NCI-H2227 (cell line): ENCODE results near the gene BHMT2.

Experiments
- DNase-seq: peaks from one replicate; lab custom pipeline; 2025; ENCODE audit not compliant: unreplicated experiment; lab: John Stamatoyannopoulos, UW

BHMT2 gene

DNA sequence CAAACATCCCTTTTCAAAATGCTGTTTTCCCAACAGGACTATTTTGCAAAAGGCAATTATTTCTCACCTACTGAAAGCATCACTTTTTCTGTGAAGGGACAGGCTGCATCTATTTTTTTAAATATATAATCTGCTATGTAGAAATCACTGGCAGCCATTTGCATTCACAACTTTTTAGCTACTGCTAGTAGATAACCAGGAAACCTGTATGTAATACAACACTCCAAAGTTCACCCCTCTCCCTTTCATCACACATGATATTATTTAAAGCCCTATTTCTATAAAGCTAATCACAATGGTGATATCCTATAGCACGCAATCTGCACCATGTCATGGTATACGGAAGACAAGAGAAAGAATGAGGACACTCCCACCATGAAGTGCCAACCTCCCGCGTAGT lies 9.9 kb upstream of the BHMT2 start:
- DNase-seq, result no peak

DNA sequence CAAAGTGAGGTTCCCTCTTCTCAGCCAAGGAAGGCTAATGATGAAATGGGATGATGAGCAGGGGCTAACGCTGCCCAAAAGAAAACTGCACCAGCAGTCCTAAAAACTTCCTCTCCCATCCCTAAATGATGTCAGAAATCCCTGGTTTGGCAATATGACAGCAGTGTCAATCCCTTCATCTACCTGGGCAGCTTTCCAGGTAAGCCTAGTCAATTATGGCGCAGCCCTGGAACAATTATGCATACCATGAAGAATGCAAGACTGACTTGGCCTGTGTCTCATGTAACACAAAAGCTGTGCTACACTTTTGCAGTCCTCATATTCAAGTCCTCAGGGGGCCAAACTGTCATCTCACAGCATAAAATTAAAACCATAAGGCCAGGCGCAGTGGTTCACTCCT lies 7.1 kb upstream of the BHMT2 start:
- DNase-seq, result no peak

DNA sequence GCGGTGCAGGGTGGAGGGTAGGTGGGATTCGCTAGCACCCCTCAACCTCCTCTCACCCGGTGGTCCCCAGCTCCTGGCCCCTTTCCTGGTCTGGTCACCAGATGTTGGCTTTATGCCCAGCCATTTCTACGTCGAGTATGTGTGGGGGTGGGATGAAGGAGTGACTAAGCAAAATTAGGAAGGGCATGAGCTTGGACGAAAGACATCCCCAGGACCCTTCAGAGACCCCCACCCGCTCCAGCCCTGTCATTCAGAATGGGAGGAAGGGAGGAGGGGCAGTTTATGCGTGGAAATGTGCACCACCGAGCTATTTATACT lies 742 bp downstream of the BHMT2 start:
- DNase-seq, result no peak

DNA sequence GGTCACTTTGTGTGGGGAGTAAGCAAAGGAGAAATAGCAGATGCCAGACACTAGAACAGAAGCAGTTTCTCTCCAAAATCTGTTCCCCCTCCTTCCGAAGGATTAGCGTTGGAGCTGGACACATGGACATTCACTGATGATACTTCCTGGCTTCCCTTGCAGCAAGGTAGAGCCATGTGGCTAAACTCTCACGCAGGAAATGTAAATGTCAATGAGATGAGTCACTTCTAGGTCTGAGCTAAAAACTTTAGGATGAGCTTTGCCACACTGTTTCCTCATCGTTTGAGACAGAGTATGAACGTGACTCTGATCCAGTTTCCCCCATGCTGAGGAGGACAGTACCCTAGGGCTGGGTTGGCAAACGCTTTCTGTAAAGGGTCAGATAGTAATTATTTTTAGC lies 5.1 kb downstream of the BHMT2 start:
- DNase-seq, result no peak

DNA sequence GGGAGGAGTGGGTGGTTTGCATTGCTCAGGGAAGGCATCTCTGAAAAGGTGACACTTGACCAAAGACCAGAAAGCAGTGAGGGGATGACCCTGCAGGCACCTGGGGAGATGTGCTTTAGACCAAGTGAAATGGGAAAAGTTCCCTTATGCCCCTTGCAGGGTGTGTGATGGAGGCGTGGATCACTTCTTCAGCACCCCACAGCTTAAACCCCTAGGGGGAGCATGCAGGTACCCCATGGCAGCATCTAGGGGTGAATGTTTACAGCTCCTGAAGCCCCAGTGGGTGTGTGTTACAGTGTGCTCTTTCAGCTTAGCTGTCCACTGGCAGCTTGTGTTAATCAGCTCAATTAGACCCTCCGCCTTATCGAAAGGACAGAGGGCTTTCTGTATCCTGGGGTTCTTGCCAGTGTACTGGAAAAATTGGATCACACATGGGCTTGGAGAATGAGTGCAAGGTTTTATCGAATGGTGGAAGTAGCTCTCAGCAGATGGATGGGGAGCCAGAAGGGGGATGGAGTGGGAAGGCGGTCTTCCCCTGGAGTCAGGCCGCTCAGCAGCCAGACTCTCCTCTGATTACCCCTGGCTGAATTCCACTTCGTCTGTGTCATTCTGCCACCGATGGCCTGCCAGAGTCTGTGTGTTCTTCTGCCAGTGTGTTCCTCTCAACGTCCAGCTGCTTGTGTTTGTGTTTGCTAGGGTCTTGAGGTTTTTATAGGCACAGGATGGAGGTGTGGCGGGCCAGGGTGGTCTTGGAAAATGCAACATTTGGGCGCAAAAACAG lies 6.3 kb downstream of the BHMT2 start:
- no peak for DNase-seq

DNA sequence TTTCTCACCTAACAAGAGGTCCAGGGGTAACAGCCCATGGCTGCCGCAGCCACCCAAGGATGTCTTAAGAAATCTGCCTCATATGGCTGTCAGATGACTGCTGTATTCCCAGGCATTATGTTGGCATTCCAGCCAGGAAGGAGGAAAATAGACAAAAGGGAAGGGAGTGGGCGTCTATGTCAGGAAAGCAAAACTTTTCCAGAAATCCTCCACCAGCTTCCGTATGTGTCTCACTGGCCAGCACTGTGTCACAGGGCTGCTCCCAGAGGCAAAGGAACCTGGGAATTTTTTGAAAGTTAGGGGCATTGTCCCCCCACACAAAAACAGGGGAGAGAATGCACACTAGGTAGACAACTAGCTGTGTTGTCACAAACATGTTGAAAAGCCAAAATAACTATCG lies 7.3 kb downstream of the BHMT2 start:
- no peak for DNase-seq

DNA sequence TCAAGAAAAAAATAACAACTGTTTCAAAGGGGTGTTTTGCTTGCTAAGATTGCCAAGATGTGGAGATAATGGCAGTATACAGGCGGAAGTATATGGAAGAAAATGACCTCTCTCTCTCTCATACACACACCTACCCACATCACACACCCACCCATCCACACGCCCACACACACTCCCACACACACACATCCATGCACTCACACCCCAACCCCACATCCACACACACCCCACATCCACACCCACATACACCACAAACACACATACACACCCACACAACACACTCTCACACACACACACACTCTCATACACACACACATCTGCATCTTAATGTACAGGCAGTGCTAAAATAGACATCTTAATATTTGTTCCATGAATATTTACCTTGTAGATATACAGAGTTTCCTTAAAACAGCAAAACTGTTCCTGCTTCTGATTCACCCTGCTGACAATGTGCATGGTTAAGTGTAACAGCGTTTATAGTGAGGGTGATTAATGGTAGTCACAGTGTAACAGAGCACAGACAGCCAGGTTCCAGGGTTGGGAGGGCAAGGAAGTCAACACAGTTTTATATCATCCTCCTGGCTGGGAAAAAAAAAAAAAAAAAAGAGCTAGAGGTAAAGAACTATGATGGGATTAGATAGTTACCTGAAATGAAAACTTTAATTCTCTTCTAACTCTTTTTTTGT lies 8.3 kb downstream of the BHMT2 start:
- DNase-seq, result no peak

DNA sequence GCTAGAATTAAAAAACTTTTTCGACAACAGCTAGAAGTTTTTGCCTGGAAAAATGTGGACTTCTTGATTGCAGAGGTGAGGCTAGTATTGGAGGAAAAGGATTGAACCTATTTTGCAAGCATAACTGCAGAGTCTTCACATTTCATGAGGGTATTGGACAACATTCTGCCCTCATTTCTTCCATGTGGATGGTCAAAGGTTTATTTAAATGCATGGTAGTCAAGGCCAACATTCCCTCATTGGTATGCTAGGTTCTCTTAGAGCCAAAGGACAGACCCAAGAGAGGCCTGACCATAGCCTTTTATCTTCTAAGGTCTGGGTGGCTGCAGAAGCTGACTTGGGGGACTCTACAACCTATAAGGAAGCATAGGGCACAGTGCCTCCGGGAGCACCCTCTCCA lies 11.2 kb downstream of the BHMT2 start:
- DNase-seq, result no peak

DNA sequence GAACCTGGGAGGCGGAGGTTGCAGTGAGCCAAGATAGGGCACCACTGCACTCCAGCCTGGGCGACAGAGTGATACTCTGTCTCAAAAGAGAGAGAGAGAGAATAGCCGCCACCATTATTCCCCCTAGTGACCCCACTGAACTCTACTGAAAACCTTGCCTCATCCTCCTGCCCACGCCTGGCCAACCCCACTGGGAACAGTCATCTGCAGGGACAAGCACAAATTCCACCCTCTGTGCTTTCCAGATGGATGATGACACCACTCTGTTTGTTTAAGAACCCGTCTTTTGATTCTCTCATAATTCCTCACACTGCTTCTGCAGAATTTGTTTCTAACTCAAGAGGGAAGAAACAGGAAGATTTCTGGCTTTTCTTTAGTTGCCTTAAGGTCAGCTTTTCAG lies 12.2 kb downstream of the BHMT2 start:
- DNase-seq, result no peak

DNA sequence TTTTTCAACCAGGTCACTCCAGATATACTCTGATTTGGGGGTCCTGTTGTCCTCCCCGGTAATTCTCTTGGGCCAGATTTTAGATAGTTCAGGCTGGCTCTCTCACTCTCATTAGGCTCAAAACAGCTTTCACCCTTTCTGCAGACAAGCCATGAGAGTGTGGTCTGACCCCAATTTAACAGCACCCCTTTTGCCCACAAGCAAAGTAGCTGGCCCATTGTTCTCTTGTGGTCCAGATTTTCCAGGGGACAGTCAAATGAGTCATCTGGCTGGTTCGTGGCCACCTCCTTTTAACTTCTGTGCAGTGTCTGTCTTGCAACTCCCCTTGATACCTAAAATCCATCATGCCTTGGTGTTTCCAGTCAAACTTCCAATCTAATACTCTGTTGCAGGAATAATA lies 16.5 kb downstream of the BHMT2 start:
- DNase-seq, result no peak

DNA sequence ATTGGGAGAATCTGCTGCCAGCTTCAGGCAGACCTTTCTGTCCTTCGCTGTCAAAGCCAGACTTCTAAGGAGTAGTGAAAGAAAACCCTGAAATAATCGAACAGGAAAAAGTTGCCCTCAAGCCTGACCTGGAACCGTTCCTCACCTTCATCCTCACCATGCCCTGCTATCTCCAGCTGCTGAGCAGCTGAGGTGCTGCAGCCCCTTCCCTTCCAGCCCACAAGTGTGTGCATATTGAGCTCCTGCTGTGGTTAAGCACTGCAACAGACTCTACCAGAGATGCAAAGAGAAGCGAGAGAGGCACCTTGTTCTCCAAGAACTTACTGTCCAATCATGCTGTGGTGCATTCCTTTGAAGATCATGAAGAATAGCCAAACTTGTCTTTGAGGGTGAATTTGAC lies 18.9 kb downstream of the BHMT2 start:
- DNase-seq, result no peak

DNA sequence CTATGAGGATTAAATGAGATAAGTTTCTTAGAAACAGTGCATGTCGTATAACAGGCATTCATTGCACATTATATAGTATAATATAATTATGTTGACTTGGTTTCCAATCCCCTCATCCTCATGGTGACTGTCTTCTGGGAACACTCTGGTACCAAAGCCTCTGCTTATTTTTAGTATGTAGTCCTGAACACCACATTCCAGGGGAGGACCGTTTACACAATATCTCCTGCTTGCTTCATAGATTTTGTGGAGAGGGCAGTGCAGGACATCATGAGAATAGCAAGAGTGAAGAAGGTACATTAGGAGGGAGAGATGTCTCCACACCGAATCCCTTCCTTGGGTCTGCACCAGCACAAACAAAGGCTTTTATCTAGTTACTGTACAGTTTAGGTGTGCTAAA lies 21.5 kb downstream of the BHMT2 start:
- DNase-seq, result no peak

DNA sequence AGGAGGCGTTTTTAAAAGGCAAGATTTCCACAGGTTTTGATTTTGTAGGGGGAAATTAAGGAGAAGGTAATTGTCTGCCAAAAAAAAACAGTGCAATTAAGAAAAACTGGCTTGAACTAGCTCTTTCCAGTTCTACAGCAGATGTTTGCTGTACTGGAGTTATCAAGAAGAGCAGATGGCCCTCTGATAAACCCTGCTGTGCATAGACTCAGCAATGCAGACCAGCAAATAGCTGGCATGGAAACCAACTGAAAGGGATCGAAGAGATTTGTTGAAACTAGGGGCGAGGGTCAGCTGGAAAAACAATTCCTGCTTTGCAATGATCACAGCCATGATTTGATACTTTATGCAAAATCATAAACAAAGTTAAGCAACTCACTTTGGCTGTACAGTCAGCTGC lies 24.2 kb downstream of the BHMT2 start:
- peak; percentile 16 for DNase-seq

DNA sequence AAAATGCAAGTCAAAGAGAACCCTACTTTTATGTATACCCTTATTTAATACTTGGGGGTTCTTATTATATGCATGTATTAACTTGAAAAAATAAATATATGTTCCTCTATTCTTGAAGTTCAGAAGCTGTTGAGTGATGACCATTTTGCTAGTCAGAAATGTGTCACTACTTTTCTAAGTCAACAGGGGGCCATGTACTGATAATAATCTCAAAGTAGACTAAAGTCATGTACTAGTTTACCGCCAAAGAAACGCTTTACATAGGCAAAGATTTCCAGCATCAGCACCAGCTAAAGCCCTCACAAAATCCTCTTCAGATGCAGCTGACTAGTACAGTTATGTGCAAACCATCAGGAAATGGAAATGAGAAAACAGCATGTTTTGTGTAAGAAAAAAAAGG lies 36.3 kb downstream of the BHMT2 start:
- no peak for DNase-seq

DNA sequence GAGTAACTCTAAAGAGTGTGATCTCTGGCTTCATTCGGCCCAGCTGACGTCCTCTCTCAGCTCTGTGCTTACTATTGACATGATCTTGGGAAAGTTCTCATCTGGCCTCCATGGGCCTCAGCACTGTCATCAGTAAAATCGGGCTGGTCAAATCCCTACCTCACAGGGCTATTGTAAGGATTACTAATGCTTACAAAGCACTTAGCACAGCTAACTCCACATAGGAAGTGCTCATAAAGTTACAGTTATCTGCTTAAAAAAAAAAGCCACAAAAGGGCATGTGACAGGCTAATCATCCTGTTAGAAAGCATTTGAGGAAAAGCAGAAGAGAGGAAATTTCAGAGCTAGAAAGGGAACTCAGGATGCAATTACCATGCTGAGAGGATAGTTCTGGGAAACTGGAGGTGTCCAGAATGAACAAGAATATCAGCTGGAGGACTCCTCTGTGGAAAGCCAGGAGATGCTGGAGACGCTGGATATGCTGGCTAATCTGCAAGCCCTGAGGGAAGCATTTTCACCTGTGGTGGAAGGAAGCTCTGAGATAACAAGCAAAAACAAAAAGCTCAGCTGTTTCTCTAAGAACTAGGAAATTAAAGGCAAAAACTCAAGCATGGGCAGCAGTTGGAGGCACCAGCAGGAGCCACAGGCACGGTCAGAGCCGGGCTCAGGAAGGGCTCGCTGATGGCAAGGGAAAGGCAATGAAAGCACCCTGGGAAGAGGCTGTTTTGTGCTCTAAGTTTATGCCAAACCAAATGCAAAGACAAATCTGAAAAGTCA lies 37.6 kb downstream of the BHMT2 start:
- DNase-seq, result peak; percentile 1

DNA sequence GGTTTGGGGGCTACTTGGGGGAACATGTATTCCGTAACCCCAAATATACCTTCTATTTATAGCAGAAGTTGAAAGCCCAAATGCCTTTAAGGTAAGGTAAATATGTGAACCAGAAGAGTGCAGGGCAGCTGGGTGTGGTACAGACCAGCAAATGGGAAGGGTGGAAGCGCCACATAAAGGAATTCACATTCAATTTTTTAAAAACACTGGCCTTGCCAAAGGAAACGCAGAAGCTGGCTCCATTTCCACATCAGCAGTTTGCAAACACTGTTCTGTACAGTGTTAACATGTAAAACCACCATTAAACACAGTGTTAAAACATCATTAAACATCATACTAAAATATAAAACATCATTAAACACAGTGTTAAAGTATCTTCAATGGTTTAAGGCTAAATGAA lies 38.5 kb downstream of the BHMT2 start:
- no peak for DNase-seq

DNA sequence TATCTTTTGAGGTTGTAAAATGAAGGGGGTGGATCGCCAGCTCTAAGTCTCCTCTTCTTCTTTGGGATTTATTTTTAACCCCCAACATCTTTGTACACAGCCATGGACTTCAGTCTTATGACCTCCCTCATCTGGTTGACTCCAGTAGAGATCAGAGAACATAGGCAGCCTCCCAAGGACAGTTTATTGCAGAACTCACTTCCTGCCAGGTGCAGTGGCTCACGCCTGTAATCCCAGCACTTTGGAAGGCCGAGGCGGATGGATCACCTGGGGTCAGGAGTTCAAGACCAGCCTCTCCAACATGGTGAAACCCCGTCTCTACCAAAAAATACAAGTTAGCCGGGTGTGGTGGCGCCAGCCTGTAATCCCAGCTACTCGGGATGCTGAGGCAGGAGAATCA lies 39.2 kb downstream of the BHMT2 start:
- no peak for DNase-seq

DNA sequence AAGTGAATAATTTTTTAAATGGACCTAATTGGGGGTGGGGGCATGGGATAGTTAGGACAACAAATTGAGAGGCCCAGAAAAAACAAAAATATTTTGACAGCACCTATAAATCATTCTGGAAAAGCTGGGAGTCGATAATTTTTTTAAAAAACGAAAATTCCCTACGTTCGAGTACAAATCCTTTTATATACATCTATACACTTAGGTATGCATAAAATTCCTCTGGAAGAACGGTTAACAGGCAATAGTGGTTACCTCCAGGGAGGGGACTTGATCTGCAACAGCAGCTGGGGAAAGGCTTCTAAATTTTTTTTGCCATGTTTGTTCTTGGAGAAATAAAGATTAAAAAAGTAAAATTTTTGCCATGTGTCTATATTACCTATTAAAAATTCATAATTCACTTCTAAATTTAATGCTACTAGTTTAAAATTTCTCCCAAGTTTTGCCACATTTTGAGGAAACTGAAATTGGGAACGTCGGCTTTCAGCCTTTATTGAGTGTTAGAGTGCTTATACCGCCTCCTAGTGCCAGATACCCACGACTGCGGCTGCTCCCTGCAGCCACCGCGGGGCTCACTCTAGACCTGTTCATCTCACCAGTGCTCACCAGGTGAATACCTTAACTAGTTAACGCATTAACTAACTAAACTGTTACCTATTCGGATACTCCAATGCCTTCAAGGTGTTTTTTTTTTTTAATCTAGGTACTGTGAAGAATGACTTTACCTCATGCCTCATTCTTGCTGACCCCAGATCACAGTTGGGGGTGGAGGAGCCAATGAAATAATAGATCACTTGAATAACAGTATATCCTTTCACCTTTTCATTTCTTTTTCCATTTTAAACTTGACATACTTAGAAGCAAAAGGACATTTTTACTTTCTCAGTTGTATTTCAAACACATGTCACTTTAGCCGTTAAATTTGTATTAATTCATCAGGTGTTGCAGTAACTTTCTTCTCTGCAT lies 40.2 kb downstream of the BHMT2 start:
- DNase-seq, result no peak

DNA sequence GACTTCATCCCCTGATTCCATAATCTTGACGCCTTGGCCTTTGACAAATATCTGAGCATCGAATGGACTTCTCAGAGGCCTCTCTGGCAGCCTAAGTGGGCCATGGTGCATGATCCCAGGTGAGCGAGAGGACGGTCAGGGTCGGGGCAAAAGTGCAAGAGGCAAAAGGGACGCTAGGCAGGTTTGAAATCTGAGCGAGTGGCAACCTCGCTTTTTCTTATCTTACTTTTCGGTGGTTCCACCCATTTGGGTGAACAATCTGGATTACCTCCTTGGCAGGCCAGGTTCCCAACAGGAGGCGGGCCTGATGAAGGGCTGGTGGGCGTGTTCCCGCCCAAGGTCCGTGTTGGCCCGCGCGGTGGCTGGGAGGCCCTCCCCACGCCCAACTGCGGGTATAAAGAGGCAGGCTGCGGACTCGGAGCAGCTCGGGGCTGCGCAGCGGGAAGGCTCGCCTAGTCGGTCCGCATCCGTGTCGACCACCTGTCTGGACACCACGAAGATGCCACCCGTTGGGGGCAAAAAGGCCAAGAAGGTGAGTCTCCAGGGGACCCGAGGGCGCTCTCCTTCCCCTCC lies 41.9 kb downstream of the BHMT2 start, which contains the start of gene BHMT:
Gene BHMT, plus strand, starts transcription at position 423 of the 573 bp plus-strand sequence. Its CDS starts 77 bp downstream, at position 500.
- peak; percentile 19 for DNase-seq

DNA sequence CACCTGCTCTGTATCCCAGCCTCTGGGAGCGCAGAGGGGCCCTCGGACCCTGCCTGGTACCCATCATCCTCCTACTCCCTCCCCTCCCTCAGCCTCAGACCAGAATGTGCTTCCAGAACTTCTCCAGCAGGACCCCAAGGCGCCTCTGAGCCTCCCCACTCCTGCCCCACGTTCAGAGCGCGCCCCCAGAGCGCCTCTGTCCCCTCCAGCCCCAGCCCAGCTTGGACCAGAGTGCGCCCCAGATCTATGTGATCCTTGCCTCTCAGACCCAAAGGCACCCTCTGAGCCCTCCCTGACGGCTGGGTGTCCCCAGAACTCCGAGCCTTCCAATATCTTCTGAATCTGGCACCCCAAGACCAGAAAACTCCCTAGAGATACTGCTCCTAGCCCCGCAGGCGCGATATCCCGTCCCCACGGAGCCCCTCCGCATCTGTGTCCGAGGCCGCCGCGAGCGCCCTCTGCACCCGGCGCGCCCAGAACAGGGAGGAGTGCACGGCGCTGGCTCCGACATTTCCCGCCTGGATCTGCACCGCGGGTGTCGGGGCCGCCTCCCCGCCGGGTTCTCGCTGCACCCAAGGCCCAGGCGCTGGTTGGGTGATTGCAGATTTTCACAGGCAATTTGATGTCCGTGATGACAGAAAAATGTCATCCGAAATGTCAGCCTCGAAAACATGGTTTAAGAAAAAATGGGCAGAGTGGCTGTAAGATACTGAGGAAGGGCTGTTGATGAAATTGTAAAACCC lies 42.6 kb downstream of the BHMT2 start:
- DNase-seq, result peak; percentile 16
